NCI-H146 treated with DMSO at 0.1 percent for 48 hours (cell line): ENCODE measurements around the gene ZNF687.

ENCODE experiments used
- DNase-seq: peaks from one replicate; lab custom pipeline; 2025; ENCODE audit not compliant: unreplicated experiment; lab: John Stamatoyannopoulos, UW

ZNF687 gene

GRCh38 chr1:151312411-151312810 lies 30.3 kb downstream of the ZNF687 start:
- no peak for DNase-seq

DNA sequence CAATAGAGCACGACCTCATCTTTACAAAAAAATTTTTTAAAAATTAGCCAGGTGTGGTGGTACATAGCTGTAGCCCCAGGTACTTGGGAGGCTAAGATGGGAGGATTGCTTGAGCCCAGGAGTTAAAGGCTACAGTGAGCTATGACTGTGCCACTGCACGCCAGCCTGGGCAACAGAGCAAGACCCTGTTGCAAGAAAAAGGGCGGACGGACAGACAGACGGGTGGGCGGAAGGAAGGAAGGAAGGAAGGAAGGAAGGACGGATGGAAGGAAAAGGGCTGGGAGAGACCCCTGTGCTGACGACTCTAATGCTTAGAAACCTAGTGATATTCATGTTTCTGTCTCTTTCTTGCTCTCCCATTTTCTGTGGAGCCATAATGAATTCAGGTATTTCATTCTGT lies 30.7 kb downstream of the ZNF687 start:
- no peak for DNase-seq

DNA sequence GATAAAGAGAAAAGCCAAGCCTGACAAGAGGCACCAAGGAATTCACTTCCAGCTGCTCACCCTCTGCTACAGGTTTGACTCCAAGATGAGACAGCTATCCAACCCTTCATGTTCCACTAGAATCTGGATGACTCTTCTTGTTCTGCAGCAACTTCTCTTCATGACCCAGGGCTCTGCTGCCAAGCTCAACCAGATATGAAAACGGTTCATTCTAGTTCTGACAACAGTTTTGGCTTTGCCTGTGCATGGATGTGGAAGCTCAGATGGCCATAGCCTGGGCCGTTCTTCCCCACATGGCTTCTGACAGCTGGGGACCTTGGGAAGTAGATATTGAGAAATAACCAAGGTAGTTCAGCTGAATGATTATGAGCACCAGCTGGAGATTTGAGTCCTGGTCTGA lies 31.4 kb downstream of the ZNF687 start:
- no peak for DNase-seq

DNA sequence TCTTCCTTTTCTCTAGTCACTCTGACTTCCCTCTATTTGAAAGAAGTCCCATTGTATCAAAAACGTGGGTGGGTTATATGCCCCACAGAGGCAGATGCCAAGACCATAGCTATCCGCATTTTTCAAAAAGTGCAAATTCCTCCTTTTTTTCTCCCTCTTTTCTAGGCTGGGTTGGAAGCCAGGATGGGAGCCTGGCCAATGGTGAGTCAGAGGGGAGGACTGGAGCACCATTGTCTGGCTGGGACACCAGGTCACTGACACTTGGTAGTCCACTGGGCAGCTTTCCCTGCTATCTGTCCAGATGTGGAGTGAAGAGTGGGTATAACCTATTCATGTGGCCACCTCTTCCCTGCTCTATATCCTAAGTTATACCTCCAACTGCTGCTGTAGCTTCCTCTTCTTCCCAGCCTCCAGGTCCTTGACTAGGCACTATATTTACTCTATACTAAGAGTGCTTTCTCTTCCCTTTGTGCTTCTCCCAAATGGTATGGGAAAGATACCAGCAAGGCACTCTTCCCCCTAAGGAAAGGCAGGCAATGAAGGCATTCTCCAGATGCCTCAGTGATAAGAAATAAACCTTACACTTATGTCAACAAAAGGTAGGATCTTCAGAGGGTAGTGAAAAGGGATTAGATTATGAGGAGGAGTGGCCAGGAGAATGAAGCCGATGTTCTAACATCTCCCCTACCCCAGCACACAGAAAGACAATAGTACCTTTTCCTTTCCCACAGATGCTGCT lies 32.2 kb downstream of the ZNF687 start:
- DNase-seq: no peak

DNA sequence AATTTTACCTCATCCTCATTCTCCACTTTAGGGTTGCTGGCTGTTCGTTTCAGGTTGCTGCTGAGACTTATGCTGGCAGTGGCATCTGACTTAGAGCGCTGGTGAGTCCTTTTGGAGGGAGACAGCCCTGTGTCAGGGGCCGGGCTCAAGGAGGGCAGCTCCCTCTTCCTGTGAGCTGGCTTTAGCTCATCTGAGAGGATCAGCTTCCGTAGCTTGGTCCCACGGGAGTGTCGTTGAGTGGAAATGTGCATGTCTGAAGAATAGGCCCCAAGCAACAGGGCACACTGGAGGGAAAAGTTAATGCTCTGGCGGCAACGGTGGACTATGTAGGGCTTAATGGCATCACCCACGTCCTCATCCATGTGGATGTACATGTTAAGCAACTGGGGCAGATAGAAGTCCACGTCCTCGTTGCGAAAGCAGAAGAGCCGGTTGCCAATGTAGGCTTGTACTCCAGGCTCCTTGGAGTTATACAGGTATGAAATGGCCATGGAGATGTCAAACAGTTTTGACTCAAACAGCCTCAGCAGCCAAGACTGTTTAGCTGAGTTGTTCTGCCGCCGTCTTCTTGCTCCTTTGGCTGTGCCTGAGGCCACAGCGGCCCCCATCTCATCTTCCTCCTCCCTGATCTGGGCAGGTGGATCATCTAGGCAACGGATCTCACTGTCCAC lies 33.6 kb downstream of the ZNF687 start:
- DNase-seq: no peak

- DNase-seq: no peak
Observed at GRCh38 chr1:151318975-151319374, 36.9 kb downstream of the ZNF687 start.

DNA sequence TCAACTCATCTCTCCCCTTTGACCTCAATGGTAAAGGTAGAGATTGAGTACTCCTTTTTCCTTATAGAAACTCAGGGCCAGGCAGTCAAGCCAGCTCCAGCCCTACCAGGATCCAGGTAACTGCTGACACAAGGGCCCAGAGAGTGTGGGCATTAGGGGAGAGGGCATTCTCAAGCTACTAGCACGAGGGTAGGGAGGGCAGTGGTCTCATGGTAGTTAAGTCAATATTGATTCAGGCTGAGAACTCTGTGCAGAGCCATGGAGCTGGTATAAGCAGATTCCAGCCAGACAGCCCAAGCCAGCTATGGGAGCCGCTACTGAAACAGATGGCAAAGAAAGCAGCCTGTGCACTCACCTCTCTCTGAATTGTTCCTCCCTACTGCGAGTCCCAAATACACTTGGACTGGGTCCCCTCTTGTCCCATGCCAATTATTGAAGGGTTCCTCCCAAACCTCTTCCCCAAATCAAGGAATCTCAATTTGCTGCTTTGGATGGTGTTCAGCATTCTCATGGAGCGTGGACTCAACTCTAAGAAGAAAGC lies 42.4 kb downstream of the ZNF687 start:
- DNase-seq: no peak

GRCh38 chr1:151325231-151325630 lies 43.1 kb downstream of the ZNF687 start:
- DNase-seq: no peak

- no peak for DNase-seq
Observed at GRCh38 chr1:151325646-151326429, 43.7 kb downstream of the ZNF687 start.

DNA sequence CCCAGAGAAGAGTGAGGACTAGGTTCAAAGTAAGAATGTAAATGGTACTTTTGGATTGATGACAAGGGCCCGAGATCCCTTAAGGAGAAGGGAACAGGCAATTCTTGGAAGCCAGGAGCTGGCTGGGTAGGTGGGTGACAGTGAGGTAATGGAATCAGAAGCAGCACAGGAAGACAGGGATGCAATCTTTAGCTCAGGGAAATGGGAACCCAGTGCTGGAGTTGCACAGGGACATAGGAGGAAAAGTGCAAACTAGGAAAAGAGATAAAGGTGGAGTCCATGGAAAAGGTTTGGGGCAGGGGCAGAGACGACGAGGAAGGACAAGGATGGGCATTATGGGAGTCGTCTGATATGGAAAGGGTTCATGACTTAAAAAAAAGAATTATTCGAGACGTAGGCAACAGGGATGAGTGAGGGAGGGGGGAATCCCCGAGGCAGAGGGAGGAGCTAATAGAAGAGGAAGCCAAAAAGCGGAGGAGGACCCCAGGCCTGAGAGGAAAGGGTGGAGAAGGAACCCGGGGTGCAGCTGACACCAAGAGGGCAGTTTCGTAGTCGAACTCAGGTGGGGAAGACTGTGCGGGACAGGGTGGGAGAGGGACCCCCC lies 44.6 kb downstream of the ZNF687 start:
- DNase-seq: peak; percentile 35

DNA sequence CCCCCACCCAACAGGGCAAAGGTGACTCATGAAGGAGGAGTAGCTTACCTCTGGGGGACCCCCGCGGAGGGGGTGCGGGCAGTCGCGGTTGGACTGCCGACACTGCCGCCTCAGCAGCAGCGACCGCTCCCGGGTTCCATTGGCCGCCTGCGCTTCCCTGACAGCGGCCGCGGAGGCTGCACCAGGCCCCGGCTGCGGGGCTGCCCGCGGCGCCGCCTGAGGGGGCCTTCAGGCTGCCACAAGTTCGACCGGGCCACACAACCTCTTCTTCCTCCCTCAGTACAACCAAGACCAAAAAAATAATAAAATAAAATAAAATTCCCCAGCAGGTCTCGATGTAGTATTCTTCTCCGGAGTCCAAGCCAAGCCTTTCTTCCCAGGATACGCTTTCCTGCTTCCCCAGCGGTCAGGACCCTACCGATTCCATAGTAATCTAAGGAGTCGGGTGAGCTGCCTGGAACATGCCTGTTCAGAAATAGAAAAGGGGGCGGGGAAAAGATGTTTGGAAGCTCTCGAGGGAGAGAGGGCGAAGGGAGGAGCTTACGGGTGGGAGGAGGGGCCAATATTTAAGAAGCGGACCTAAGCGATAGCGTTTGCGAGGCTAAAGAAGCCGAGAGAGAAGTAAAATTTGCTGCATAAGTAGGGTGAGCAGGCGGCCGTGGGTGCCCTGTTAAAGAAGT lies 45.3 kb downstream of the ZNF687 start, which contains the start of gene PI4KB:
Gene PI4KB, minus strand, starts transcription at position 194 of the 680 bp plus-strand sequence. CDS start 10,935 bp downstream, outside the sequence.
- peak; percentile 99 for DNase-seq

DNA sequence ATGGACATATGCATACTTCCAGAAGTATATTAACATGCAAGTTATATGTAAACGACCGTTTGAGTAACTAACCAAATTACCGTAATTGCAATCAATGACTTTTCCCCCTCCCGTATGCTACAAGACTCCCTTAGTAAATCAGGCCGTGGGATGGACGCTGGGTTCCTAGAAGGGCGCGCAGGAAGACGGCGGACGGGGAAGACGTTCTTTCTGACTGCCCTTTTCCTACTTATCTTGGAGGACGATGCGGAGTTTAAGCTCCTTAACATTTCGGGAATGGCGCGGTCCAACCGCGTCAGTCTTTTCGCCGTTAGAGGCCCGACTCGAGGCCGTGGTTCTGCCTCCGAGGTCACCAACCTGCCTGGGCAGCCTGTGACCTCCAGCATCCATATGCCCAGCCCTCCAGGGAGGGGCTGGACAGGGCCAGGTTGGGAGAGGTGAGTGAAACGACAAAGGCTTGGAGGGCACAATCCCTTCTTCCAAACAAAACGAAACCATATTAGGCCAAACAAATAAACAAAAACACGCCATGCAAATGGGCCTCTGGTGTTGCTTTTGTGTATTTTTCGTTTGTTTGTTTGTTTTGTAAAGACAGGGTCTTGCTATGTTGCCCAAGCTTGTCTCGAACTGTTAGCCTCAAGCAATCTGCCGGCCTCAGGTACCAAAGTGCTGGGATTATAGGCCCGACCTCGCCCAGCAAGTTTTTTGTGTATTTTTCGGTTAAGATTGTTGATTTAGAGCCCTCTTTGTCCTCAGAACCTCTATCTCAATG lies 46.0 kb downstream of the ZNF687 start:
- DNase-seq: peak; percentile 47

DNA sequence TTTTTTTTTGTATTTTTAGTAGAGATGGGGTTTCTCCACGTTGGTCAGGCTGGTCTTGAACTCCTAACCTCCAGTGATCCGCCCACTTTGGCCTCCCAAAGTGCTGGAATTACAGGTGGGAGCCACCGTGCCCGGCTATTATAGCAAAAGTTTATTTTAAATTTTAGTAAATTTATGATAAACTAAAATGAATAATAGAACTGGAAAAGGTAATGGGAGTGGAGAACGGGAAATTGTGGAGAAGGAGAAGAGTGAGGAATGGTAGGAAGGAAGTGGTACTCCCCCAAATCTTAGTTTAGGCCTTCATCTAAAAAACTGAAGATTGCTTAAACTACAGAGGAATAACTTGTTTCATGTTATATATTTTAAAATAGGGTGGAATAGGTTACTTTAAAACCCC lies 52.7 kb downstream of the ZNF687 start:
- DNase-seq: no peak

DNA sequence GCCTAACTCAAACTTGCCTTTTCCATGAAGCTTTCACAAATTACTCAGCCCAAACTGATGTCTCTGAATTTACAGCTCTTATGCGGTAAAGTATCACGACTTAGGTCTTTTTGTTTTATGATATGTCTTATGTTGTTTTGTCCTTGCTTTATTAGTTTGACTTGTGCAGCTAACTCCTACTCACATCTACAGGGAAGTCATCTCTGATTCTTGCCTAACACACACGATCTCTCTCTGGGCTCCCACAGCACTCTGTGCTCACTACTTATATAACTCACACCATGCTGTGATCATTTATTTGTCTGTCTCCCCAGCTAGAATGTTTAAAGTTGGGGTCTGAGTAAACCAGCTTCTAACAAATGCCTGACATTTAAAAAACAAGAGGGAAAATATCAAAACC lies 54.5 kb downstream of the ZNF687 start:
- no peak for DNase-seq

- peak; percentile 65 for DNase-seq
Observed at GRCh38 chr1:151340870-151341754, 59.0 kb downstream of the ZNF687 start.
